Endothelial cell of umbilical vein (primary cell): Measurements from ENCODE around the gene ATF7IP.

Experiments used
- CTCF ChIP-seq, 2 donors: IDR thresholded peaks; 1 replicate in 1 of 2; 2 replicates in 1 of 2; pipeline ENCODE4 v1.5.1; 2011; ENCODE audit warnings: low read length in 2 of 2, mild to moderate bottlenecking in 2 of 2, moderate library complexity in 2 of 2, control low read depth in 1 of 2, inconsistent platforms in 1 of 2, low read depth in 1 of 2; ENCODE audit not compliant: insufficient read depth in 1 of 2; ENCODE audit errors: extremely low read depth in 1 of 2
- EZH2 ChIP-seq: IDR thresholded peaks from 2 replicates; pipeline ENCODE4 v1.6.1; 2012; ENCODE audit warnings: borderline replicate concordance, low read depth, mild to moderate bottlenecking, moderate library complexity, low read length, inconsistent platforms; ENCODE audit not compliant: severe bottlenecking
- FOS ChIP-seq: IDR thresholded peaks from 2 replicates; pipeline ENCODE4 v1.6.1; 2011; ENCODE audit warnings: mild to moderate bottlenecking, low read length, moderate library complexity, borderline replicate concordance; ENCODE audit not compliant: insufficient read depth
- JUN ChIP-seq: IDR thresholded peaks from 2 replicates; pipeline ENCODE4 v1.6.1; 2011; ENCODE audit warnings: borderline replicate concordance, low read depth; ENCODE audit not compliant: insufficient read length, insufficient read depth
- MYC ChIP-seq: IDR thresholded peaks from one replicate; pipeline ENCODE4 v1.6.1; 2011; ENCODE audit warnings: mild to moderate bottlenecking, low read depth, low read length
- POLR2A ChIP-seq: IDR thresholded peaks from 2 replicates; pipeline ENCODE4 v1.6.1; 2012; ENCODE audit warnings: low read depth, mild to moderate bottlenecking, control low read depth, low read length
- POLR2AphosphoS5 ChIP-seq: IDR thresholded peaks from 2 replicates; pipeline ENCODE4 v1.6.1; 2012; ENCODE audit warnings: low read depth, mild to moderate bottlenecking, control low read depth, low read length, moderate library complexity; ENCODE audit not compliant: insufficient read depth

DNA sequence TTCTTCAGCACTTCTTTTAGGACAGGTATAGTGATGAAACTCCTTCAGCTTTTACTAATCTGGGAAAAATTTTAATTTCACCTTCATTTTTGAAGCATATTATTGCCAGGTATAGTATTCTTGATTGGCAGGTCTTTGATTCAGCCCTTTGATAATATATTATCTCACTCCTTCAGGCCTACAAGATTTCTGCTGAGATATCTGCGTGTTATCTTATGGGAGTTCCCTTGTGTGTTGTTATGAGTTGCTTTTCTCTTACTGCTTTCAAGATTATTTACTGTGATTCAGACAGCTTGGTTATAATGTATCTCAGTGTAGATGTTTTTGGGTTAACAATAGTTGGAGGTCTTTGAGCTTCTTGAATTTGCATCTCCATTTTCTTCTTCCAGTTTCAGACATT is 87.4 kb downstream of the ATF7IP start:
- TF ChIP-seq EZH2 (no peak), POLR2A (no peak), CTCF (IDR thresholded peaks at IDR 0.05; ENCODE audit: extremely low read depth in 1 of 2, insufficient read depth in 1 of 2, low read depth in 1 of 2, low read length in 2 of 2) (no peak), JUN (no peak), POLR2AphosphoS5 (no peak), FOS (no peak), MYC (no peak)
